Stimulated activated CD8-positive, alpha-beta memory T cell treated with anti-CD3 and anti-CD28 coated beads, Interleukin-7, amount 100 ng/mL, for 48 hours (primary cell): Measurements from ENCODE around the gene RASGRF2.

ENCODE experiments used
- DNase-seq, 2 donors: peaks; one replicate each; pipeline ENCODE4 v3.0.0-alpha.2; 2020; ENCODE audit warnings: low read depth in 1 of 2; ENCODE audit errors: extremely low read depth in 1 of 2

The RASGRF2 gene

DNA sequence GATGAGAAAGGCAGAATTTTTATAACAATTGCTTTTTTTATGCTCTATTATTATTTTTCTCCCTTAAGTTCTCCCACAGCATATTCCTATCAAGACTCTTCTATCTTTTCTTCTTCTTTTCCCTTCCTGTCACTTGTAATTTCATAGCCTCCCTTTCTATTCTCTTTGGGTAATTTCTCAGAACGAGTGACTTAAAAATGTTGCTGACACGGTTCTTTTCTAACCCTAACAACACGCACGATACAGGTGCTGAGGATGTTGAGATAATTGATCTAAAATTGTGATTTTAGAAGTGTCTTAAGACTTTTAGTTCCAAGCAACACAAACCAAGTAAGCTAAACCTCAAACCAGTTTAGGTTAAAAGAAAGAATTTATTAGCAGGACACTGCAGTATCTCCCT is 105.9 kb downstream of the RASGRF2 start:
- DNase-seq, result no peak

DNA sequence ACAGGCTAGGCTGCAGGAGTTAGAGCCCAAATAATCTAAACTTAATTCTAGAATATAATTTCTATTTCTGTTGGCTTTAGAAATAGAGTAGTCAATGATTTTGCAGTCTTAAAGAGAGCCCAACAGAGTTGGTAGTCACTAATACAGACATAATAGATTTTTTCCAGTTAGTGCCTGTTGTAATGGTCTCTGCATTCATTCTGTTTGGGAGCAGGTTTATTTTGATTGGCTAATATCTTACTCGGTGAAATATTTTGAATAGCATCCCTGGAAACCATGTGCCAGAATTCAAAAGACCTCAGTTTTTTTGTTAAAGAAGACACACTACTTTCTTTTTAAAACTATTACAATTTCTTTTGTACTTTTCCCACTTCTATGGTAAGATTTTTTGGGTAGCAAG is 107.2 kb downstream of the RASGRF2 start:
- DNase-seq, result no peak

DNA sequence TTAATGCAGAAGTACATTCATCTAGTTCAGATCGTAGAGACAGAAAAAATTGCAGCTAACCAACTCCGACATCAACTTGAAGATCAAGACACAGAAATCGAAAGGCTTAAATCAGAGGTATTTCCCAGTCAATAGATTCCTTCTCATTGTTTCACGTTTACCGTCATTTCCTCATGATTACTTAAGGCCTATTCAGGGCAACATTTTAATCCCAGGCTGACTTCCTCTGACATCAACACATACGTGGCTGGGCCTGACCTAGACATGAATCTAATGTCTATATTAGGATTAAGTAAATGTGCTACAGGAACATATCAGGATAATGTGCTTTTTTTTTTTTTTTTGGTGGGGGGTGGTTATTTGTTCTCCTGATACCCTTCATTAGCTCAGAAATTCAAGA is 107.9 kb downstream of the RASGRF2 start:
- DNase-seq, result no peak

DNA sequence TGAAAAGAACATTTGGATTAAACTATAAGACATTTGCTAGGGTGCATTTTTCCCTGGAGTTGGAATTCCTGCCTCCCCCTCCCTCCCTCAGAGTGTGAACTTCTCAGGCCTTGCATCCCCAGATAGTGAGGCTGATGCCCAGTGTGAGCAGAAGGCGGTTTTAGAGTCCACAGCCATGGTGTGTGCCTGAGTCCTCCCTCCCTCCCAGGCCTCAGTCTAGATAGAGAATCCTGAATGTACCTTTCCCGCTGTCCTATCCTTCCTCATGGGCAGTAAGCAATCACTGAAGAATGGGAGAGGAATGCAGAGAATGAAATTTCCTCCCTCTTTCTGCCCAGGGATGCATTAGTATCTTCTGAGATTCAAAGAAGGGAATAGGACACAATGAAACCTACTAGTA is 108.5 kb downstream of the RASGRF2 start:
- no peak for DNase-seq

DNA sequence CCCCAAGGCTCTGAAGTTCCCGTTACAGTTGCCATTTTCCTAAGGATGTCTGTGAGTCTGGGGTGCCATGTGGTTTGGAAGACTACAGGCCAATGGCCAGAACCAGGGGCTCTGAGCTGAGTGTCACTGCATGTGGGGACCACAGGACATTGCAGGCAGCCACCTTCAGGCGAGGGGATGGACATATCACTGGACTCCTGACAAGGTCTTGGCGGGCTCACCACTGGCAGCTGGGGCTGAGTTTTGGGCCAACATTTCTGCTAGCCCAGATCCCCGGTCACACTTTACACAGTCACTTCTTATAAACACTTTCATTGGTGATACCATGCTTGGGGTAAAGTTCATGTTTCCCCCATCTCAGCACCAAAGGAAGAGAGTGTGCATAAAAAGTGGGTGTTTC is 109.8 kb downstream of the RASGRF2 start:
- no peak for DNase-seq

DNA sequence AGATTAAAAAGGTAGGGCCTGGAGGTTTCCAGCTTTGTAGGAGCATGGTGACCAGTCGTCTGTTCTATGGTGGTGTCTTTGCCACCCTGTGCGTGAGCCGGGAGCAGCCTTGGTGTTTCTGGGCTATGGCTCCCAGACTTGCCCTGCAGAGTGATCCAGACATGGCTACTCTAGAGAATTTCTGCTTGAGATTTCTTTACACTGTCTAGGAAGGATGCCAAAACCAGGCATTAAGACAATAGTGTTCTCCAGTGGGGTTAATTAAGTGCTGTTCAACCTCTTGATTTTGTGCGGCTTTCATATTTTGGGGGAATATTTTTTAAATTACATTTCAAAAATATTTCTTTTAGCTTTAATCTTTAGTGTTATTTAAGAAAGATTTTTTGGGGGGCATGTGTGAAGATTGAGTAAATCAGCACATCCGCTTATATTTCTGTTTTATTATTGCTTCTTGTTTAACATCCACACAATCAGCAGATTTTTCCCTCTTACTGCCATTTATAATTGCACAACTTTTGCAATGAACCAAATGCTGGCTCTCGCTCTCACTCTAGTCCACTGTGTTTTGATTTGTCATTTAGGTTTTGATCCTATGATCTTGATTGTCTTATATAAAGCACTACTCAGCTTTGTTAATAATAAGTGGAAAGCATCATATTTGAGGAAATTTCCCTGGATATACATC is 110.5 kb downstream of the RASGRF2 start:
- no peak for DNase-seq

DNA sequence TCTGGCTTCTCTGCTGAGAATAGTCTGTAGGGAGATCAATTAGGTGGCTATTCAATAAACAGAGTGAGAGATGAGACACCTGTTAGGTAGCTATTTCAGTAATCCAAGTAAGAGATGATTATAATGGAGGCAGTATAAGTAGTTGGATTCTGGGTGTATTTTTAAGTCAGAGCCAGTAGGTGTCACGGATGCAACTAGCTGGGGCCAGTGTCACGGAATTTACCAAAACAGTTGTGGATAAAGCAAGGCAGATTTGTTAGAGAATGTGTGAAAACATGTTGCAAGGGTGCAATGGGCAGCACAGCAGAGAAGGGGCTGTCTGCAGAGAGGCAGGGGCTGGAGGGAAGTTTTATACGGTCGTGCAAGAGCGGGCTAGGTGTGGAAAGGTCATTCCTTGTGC is 114.9 kb downstream of the RASGRF2 start:
- no peak for DNase-seq

DNA sequence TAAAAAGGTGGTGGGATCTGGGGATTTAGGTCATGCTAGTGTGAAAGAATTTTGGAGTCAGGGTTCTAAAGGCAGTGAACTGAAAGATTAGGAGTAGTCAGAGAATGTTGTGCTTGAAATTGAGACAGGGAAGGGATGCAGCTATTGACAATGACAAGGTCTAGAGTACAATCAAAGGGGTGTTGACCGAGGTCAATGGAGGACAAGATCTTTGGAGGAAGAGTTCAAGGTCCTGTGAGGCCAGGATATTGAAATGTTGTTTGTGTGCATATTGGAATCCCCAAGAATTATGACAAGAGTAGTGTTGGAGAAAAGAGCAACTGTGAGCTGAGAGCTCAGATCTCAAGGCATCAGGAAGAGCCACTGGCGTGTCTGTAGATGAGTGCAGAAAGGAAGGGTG is 116.9 kb downstream of the RASGRF2 start:
- no peak for DNase-seq

DNA sequence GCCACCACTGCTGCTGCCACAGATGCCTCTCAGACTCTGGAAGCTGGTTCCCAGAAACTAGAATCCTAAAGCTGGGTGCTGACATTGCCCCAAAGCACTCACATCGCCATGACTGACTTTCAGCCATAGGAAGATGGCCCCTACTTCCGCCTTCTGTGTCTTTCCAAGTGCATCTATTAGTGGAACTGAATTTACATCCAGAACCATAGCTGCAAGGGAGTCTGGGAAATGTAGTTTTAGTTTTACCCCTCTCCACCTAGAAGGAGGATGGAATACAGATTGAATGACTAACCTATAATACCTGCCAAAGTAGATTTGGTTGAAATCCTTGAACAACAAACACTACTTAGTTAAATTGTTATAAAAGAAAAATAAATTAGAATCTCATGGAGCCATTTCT is 118.8 kb downstream of the RASGRF2 start:
- DNase-seq, result no peak

DNA sequence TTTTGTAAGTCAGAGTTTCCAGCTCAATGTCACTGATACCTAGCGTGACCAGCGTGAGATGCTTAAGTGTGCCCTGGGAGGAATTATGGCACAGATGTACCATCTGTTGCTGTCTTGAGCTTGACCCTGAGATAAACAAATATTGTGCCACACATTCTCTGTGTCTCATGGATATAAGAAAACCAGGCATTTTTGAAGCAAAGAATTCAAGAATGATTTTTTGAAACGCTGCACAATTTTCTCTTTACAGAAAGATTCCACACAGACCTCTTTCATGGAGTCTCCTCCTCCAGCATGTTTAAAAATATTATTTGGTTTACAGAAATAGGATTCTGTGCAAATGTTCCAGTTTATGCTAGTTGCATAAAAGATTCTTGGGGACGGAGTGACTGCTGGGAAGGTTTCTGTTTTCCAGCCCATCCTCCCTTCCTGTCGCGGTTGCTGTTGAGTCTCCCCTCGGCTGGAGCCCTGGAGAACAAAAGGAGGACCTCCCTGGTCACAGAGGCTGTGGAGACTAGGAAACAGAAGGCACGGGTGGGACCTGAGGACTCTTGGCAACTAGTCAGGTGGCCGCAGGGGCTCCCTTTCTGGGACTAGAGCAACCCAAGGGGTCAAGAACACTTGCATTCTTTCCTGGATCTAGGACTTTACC is 120.8 kb downstream of the RASGRF2 start:
- DNase-seq, result no peak

DNA sequence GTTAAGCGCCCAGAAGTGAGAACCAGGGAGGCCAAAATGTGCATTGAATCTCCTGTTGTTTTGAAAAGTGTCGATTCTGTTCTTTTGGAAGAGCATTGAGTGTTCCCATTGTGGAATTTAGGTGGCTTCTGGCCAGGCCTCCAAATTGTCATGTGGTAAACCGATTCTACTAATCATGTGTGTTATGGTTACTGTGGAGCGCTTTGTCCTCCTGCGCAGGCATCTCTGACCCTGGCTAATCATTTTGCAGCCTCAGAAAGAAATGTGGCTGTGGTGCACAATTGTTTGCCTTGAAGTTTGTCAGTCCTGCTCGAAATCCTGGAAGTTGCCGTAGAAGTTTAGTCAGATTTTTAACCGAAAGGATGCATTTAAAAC is 121.3 kb downstream of the RASGRF2 start:
- no peak for DNase-seq

DNA sequence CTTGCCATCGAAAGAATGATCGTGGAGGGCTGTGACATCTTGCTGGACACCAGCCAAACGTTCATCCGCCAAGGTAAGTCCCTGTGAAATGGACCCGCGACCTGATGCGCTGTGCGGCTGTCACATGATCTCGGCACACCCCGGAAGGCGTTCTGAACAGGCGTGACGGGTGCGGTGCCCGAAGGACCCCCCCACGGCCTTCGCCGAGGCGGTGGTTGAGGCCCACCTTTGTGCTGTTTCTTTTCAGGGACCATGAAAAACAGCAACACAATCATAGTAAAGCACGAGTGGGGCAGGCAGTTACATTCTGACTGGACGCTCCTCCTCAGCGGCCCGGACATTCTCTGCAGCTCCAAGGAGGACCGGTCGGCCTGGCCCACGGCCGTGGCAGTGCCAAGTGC is 126.7 kb downstream of the RASGRF2 start:
- DNase-seq, result no peak

DNA sequence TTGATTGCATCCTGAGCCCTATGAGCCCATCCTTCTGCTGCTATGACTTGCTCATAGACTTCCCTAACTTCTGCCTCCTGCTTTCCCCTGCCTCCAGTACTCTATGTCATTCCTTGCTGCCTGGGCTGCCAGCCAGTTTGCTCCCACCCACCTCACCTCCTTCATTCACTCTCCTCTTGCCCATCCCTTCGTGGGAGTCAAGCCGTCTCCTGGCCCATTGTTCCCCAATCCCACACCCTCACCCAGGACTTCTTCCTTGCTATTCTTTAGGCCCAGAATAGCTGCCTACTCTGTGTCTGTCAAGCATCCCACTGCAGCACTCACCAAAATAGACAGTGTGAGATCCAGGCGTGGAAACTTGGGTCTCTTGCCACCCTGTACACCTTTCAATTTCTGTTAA is 131.0 kb downstream of the RASGRF2 start:
- no peak for DNase-seq

DNA sequence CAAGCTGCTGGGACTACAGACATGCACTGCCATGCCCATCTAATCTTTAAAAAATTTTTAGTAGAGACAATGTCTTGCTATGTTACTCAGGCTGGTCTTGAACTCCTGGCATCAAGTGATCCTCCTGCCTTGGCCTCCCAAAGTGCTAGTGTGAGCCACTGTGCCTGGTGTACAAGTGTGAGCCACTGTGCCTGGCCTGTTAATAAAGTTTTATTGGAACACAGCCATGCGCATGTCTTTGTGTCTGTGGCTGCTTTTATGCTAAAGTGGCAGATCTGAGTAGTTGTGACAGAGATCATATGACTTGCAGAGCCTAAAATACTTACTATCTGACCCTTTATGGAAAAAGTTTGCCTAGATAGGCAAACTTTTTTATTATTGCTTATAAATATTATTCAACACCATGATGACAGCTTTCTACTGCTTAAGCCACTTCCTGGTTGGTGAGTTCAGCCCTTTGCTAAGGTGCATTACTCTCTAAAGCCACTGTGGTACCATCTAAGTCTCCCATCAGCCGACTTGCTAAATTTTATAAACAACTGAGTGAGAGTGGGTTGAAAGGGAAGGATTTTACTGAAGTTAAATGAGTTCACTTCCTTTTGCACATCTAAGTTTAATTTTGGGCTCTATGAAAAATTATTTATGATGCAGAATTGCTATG is 133.5 kb downstream of the RASGRF2 start:
- DNase-seq, result no peak

DNA sequence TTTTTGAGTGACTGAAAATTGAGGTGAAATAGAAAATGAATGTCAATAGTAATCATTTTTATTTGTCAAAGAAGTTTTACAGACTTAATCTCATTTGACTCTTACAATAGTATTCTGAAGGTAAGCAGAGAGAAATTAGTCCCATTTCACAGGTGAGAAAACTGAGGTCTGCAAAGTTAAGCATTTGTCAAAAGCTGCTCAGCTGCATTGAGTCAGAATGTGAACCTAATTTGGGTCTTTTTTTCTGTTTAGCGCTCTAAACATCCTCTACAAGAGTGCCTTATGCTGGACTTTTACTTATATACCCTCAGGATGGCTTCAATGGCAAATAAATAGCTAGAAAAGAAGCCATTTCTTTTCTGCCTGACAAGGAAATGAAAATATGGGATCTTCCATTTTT is 135.7 kb downstream of the RASGRF2 start:
- DNase-seq, result no peak

DNA sequence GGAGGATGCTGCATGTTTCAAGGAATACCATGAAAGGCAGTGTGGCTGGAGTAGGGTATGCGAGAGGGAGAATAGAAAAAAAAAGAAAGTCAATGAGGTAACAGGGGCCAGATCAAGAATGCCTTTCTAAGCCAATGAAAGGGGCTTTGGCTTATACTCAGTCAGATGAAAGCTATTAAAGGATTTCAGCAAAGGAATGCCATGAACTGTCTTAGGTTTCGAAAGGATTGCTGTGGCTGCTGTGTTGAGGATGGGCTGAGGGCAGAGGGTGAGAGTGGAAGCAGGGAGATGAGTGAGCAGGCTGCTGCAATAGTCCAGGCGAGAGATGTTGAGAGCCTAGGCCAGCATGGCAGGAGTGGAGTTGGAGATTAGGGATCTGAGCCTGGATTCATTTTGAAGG is 137.6 kb downstream of the RASGRF2 start:
- DNase-seq, result no peak

DNA sequence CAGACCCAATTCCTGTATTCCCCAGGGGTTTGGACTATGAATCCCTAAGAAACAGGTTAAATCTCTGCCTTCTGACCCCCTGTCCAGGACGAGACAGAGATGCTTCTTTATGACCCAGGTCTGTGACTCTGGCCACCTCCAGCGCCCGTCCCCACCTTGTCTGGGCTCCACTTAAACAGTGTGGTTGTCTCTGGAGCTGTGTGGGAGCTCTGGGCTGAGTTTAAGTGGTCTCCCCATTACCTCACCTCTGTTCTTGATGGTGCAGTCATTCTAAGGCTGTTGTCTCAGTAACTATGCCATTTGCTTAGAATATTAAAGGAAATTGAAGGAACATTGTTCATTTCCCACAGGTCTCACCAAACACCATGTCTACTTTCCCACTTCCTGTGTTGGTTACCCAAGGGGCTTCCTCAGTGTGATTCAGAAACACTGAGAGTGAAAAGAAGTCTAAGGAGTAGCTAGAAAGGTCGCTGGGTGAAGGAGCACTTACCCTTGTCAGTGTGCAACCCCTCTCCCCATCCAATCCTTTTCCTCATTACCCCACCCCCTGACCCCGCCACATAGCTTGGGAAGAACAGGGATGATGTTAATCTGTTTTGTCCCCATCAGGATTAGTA is 145.2 kb downstream of the RASGRF2 start:
- DNase-seq, result no peak

DNA sequence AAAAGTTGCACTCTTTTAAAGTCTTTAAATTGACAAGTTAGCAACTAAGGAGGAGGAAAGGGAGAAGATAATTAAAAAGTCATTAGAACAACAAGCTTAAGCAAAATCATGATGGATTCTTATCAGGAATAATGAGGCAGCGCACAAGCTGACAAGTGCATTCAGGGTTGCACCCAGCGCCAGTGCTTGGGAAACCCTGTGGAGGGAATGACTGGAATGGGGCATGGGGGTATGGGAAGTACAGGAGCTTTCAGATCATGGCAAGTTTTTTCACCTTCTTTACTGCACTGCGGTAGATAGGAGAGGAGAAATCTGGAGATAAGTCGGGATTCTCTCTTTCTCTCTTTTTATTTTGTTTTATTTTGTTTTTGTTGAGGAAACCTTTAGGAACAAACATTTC is 155.1 kb downstream of the RASGRF2 start:
- no peak for DNase-seq

DNA sequence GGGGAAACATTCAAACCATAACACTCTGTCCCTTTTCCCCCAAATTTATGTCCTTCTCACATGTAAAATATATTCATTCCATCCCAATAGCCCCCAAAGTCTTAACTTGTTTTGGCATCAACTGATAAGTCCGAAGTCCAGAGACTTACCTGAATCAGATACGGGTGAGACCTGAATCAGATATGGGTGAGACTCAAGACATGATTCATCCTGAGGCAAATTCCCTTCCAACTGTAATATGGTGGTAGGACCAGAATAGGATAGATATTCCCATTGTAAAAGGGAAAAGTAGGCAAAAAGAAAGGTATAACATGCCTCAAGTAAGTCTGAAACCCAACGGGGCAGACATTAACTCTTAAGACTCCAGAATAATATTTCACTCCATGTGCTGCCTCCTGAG is 157.4 kb downstream of the RASGRF2 start:
- no peak for DNase-seq

DNA sequence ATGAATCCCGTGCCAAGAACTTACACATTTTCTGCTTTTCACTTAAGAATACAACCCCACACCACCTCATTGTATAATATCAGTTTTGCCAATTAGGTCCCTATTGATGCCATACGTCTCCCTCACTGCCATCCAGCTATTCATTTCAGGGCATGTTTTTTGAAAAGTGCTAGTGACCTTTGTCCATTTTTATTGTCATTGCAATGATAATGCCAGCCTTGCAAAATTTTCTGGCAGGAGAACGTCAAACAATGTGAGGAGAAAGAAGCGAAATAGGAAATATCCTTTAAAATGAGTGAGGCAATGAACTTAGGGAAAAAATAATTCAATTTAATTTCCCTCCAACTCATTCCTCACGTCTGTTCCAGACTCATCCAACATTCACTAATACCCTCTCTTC is 161.1 kb downstream of the RASGRF2 start:
- DNase-seq, result no peak

DNA sequence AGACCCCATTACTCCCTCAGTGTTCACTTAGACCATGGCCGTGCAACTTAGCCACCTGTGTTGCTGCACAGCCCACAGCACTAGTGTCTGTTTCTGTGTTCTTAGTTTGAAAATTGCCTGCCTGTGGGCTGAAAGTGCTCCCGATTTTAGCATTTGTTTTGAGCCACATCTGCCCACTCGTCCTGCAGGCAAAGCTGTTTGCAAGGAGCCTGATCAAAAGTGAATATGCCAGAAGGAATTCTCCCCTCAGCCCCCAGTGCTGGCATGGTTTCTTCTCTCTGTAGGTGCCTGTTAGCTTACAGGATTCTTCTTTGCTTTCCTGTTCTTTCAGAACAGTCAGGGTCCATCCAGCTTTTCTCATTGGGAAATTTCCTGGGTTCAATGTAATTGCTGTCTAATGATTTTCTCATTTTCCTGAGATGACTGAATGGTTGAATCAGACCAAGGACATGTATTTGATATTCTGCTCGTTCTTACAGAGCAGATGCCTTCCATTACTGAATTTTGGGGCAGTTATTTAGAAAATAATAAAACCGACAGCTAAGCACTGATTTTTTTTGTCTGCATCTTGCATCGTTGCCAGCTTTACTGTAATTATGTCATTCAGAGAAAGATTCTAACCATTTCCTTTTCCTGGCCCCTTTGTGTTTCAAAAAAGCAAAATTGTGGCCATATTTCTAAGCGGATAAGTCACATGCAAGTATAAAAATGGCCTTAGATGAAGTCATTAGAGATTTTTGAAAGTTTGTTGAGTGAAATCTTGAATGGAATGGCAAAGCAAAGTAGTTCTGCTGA is 161.9 kb downstream of the RASGRF2 start:
- DNase-seq, result no peak
